Lower leg skin (tissue), 4 donors: ENCODE measurements around the gene NUP214. TPM values are rescaled to one million over a fixed set of nuclear protein-coding genes. Genes with fewer than 3 reads are reported as not detected.
A peak's percentile ranks its signal among the peaks of the same experiment; 100 is the strongest.

ENCODE experiments used
- DNase-seq, 2 donors: peaks; one replicate each; pipeline ENCODE4 v3.0.0-alpha.2; 2019; ENCODE audit warnings: low spot score in 2 of 2
- H3K4me3 ChIP-seq: fragments of 200-600 bp; sonication (generic); 2 replicates; pipeline ENCODE4 v1.5.1; 2017; ENCODE audit warnings: mild to moderate bottlenecking, low read depth; ENCODE audit not compliant: poor library complexity, severe bottlenecking
- POLR2A ChIP-seq, 2 donors: fragments of 450-650 bp; IDR thresholded peaks; one replicate each; pipeline ENCODE4 v1.6.1; 2016 to 2017; ENCODE audit warnings: antibody characterized with exemption in 2 of 2, mild to moderate bottlenecking in 1 of 2, moderate library complexity in 1 of 2
- WGBS, 2 donors: methylation state at CpG; one replicate each; pipeline ENCODE4 v1.1.5; 2018; 5-methylcytosine and 5-hydroxymethylcytosine counted together
- intact Hi-C: fragments of 100-400 bp; cut with DNase I; formaldehyde crosslinking; loops from one replicate; pipeline ENCODE4 v1.15.0; 2023; ENCODE audit warnings: low total_unique reads
- total RNA-seq, 4 donors: library from RNA; depleted of rRNA; stranded (reverse); fragments of >200 nt; gene quantifications; one replicate each; pipeline ENCODE4 v1.1.0, GENCODE V29; 2016
- TF ChIP-seq, protein P1 (sequence below), 3 donors: fragments of 450-650 bp; IDR thresholded peaks; one replicate each; pipeline ENCODE4 v1.5.1; 2016; ENCODE audit warnings: antibody characterized with exemption in 3 of 3, mild to moderate bottlenecking in 3 of 3, moderate library complexity in 2 of 3

The NUP214 gene
- total RNA-seq, 4 donors from 2014 or later: 33.8 to 64.4 (median 39.8) TPM

DNA sequence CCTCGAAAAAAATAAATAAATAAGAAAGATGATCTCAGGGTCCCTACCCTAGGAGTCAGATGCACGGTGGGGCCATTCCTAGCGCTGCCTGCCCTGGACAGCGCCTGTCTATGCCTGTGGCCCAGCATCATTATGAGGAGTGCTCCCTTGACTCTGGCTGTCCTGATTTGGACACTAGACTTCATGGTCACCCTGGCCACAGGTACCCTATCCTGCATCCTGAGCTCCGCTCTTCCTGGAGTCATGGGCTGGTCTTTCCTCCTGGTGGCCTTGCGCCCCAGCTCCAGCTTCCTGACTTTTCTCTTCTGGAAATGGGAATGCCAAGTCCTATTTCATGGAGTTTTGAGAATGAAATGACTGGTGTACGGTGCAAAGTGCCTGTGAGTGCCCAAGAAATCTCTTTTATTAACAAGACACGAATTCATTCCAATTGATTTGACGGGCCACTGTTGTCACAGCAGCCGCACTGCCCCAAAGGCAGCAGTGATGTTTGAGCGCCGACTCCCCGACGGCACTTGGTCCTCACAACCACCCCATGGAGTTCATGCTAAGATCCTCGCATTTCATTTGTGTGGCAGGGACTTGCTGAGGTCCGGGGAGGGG, 29.6 kb upstream of the NUP214 start:
- TF ChIP-seq, protein P1, sequence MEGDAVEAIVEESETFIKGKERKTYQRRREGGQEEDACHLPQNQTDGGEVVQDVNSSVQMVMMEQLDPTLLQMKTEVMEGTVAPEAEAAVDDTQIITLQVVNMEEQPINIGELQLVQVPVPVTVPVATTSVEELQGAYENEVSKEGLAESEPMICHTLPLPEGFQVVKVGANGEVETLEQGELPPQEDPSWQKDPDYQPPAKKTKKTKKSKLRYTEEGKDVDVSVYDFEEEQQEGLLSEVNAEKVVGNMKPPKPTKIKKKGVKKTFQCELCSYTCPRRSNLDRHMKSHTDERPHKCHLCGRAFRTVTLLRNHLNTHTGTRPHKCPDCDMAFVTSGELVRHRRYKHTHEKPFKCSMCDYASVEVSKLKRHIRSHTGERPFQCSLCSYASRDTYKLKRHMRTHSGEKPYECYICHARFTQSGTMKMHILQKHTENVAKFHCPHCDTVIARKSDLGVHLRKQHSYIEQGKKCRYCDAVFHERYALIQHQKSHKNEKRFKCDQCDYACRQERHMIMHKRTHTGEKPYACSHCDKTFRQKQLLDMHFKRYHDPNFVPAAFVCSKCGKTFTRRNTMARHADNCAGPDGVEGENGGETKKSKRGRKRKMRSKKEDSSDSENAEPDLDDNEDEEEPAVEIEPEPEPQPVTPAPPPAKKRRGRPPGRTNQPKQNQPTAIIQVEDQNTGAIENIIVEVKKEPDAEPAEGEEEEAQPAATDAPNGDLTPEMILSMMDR (IDR thresholded peaks at IDR 0.05): no peak
- TF ChIP-seq POLR2A (IDR thresholded peaks at IDR 0.05): no peak
- H3K4me3 ChIP-seq: no peak overlapping the region
- WGBS, 2 donors: 35 to 45% methylated on average over 13 to 16 of the region's 16 CpGs
- intact Hi-C loops: no loop called here
- DNase-seq: no peak

DNA sequence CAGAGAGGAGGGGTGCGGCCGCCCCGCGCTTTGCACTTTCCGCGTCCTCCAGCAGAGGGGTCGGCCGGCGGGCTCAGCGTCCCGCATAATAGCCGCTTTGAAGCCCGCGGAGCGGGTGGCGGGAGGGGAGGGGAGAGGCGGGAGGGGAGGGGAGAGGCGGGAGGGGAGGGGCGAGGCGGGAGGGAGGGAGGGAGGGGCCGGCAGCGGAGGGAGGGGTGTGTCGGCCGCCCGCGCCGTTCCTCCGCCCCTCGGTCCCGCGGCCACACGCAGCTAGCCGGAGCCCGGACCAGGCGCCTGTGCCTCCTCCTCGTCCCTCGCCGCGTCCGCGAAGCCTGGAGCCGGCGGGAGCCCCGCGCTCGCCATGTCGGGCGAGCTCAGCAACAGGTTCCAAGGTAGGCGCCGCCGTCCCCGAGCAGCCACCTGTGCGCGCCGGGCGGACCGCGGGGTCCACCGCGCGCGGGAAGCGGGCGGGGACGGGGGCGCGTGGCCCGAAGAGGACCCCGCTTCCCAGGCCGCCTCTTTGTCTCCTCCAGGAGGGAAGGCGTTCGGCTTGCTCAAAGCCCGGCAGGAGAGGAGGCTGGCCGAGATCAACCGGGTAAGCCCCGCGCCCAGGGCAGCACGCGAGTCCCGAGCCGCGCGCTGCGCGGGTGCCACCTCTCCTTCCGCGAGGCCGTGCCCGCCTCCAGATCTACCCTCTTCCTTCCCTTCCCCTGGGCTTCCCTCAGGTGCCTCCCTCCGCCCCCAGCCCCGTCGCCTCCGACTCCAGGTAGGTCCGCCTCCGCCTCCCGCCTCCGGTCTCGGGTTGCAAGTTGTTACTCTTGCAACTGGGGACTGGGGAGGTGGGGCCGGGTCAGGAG, 28.9 kb upstream of the NUP214 start, which contains the start of gene AIF1L:
AIF1L (plus strand) TSS at position 263 of the 857 bp plus-strand sequence; CDS start at position 362, 99 bp downstream.
- H3K4me3 ChIP-seq: peak within 1 kb of the TSS; percentile 45
- TF ChIP-seq, protein P1 (IDR thresholded peaks at IDR 0.05): no peak
- no peak for TF ChIP-seq POLR2A (IDR thresholded peaks at IDR 0.05)
- intact Hi-C loops: no loop called here
- DNase-seq: no peak
- 0 to 1% methylated on average over 56 of the region's 99 CpGs for WGBS, 2 donors

DNA sequence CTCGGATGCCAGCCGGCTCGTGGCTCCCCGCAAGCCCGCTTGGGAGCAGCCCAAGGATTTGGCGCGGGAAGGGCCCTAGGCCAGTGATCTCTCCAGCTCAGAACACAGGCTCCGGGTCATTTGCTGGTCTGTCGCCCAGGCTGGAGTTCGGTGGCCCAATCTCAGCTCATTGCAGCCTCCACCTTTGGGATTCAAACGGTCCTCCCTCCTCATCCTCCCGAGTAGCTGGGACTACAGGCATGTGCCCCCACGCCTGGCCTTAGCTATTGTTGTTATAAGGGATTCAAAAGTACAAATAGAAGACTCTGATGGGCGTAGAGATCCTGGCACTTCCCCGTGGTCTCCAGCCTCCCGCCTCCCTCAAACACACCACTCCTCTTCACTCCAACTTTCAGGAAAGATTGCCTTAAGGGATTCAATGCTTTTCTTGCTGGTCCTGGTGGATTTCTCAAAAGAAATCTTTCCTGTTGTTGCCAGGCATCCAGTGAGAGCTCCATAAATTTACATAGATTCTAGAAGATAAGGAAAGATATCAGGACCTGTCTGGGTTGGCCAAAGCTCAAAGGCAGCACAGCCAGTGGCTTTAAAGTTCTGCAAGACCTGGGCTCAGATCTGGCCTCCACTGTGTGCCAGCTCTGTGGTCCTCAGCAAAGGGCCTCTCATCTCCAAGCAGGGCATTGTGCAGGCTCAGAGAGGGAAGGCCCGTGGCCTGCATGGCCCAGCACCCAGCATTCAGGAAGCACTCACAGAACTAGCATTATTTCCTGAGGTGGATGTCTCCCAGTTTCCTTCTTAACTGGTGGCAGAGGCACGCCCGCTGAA, 28.0 kb upstream of the NUP214 start:
- peak overlapping the region; percentile 45 for H3K4me3 ChIP-seq
- no peak for DNase-seq
- intact Hi-C loops: no loop called here
- TF ChIP-seq, protein P1 (IDR thresholded peaks at IDR 0.05): no peak
- TF ChIP-seq POLR2A (IDR thresholded peaks at IDR 0.05): no peak
- 23 to 30% methylated on average over 19 of the region's 19 CpGs for WGBS, 2 donors

GRCh38 chr9:131097948-131098278, 27.5 kb upstream of the NUP214 start:
- intact Hi-C loops: no loop called here
- no peak overlapping the region for H3K4me3 ChIP-seq
- WGBS, 2 donors: 73 to 79% methylated on average over 8 of the region's 8 CpGs
- no peak for DNase-seq
- TF ChIP-seq POLR2A (IDR thresholded peaks at IDR 0.05): no peak
- TF ChIP-seq, protein P1 (IDR thresholded peaks at IDR 0.05): no peak

- WGBS, 2 donors: 79 to 84% methylated on average over 11 to 13 of the region's 13 CpGs
- TF ChIP-seq, protein P1 (IDR thresholded peaks at IDR 0.05): no peak
- no peak for TF ChIP-seq POLR2A (IDR thresholded peaks at IDR 0.05)
- intact Hi-C loops: no loop called here
- H3K4me3 ChIP-seq: no peak overlapping the region
- no peak for DNase-seq
These were observed 26.8 kb upstream of the NUP214 start for GRCh38 chr9:131098391-131099101.
